Measurements from ENCODE around the gene DPM3. TPM values are rescaled to one million over a fixed set of nuclear protein-coding genes. Genes with fewer than 3 reads are reported as not detected.

Gene DPM3
- total and polyA plus RNA-seq, 2 of the 13 experiments (the other 11 are each of a cell fraction or from before 2014, with no cell fraction given): 23.2 to 53.4 TPM

DNA sequence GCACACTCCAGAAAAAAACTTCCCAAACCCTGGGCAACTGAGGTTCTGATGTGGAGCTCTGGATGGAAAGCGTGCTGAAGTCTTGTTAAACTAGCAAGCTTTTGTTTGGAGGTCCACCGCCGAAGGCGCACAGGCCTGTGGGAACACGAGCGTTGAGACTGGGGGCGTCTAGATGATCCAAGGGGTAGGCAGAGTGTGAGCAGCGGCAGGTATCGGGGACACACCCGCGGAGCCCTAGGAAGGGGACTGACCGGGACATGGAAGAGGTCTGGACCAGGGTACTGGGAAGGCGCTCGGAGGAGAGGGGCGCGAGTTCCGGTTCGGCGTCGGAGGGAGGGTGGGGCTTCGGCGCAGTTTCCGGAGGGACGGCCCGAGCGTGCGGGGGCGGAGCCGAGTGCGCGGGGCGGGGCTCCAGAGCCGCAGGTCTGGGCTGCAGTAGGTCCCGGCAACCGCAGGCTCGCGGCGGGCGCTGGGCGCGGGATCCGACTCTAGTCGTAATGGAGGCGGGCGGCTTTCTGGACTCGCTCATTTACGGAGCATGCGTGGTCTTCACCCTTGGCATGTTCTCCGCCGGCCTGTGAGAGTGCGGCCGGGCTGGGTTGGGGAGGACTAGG is 4.8 kb downstream of the DPM3 start, which contains the start of gene SLC50A1 (continued):
- TF ChIP-seq, protein P1, sequence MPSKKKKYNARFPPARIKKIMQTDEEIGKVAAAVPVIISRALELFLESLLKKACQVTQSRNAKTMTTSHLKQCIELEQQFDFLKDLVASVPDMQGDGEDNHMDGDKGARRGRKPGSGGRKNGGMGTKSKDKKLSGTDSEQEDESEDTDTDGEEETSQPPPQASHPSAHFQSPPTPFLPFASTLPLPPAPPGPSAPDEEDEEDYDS (CRISPR knock-in tag; IDR thresholded peaks at IDR 0.05): no peak
- TF ChIP-seq KAT7 (CRISPR knock-in tag; IDR thresholded peaks at IDR 0.05; ENCODE audit: borderline replicate concordance) (peak; percentile 58; the same call in 1 of the 2 replicates), FOXK2 (IDR thresholded peaks at IDR 0.05) (no peak), ZNF33B (CRISPR knock-in tag; IDR thresholded peaks at IDR 0.05) (no peak), ZNF572 (CRISPR knock-in tag; IDR thresholded peaks at IDR 0.05) (peak; percentile 78; the same call in 1 of the 2 replicates), SNAI1 (CRISPR knock-in tag; IDR thresholded peaks at IDR 0.05; ENCODE audit: borderline replicate concordance) (no peak), ZC3H4 (CRISPR knock-in tag; IDR thresholded peaks at IDR 0.05; ENCODE audit: borderline replicate concordance) (no peak), ZNF224 (CRISPR knock-in tag; IDR thresholded peaks at IDR 0.05) (0 out of 2 replicates have a peak, but pooled peaks have one; percentile 90), PPARG (CRISPR knock-in tag; conservative IDR thresholded peaks at IDR 0.05) (0 out of 2 replicates have a peak, but pooled peaks have one; percentile 24), ZNF556 (CRISPR knock-in tag; IDR thresholded peaks at IDR 0.05; ENCODE audit: borderline replicate concordance) (peak; percentile 76), RAD21 (CRISPR knock-in tag; IDR thresholded peaks at IDR 0.05) (peak; percentile 48; the same call in 1 of the 2 replicates), TBX2 (CRISPR knock-in tag; IDR thresholded peaks at IDR 0.05; ENCODE audit: borderline replicate concordance) (peak; percentile 60), EHMT2 (IDR thresholded peaks at IDR 0.05; ENCODE audit: borderline replicate concordance, low read depth, low read length) (no peak), ZZZ3 (CRISPR knock-in tag; IDR thresholded peaks at IDR 0.05; ENCODE audit: borderline replicate concordance) (no peak)
- TF ChIP-seq, protein P2, sequence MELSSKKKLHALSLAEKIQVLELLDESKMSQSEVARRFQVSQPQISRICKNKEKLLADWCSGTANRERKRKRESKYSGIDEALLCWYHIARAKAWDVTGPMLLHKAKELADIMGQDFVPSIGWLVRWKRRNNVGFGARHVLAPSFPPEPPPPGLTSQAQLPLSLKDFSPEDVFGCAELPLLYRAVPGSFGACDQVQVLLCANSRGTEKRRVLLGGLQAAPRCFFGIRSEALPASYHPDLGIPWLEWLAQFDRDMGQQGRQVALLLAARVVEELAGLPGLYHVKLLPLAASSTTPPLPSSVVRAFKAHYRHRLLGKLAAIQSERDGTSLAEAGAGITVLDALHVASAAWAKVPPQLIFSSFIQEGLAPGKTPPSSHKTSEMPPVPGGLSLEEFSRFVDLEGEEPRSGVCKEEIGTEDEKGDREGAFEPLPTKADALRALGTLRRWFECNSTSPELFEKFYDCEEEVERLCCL (CRISPR knock-in tag; IDR thresholded peaks at IDR 0.05; ENCODE audit: borderline replicate concordance): no peak
- TF ChIP-seq, protein P3, sequence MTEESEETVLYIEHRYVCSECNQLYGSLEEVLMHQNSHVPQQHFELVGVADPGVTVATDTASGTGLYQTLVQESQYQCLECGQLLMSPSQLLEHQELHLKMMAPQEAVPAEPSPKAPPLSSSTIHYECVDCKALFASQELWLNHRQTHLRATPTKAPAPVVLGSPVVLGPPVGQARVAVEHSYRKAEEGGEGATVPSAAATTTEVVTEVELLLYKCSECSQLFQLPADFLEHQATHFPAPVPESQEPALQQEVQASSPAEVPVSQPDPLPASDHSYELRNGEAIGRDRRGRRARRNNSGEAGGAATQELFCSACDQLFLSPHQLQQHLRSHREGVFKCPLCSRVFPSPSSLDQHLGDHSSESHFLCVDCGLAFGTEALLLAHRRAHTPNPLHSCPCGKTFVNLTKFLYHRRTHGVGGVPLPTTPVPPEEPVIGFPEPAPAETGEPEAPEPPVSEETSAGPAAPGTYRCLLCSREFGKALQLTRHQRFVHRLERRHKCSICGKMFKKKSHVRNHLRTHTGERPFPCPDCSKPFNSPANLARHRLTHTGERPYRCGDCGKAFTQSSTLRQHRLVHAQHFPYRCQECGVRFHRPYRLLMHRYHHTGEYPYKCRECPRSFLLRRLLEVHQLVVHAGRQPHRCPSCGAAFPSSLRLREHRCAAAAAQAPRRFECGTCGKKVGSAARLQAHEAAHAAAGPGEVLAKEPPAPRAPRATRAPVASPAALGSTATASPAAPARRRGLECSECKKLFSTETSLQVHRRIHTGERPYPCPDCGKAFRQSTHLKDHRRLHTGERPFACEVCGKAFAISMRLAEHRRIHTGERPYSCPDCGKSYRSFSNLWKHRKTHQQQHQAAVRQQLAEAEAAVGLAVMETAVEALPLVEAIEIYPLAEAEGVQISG (CRISPR knock-in tag; IDR thresholded peaks at IDR 0.05): peak; percentile 79
- TF ChIP-seq, protein P4, sequence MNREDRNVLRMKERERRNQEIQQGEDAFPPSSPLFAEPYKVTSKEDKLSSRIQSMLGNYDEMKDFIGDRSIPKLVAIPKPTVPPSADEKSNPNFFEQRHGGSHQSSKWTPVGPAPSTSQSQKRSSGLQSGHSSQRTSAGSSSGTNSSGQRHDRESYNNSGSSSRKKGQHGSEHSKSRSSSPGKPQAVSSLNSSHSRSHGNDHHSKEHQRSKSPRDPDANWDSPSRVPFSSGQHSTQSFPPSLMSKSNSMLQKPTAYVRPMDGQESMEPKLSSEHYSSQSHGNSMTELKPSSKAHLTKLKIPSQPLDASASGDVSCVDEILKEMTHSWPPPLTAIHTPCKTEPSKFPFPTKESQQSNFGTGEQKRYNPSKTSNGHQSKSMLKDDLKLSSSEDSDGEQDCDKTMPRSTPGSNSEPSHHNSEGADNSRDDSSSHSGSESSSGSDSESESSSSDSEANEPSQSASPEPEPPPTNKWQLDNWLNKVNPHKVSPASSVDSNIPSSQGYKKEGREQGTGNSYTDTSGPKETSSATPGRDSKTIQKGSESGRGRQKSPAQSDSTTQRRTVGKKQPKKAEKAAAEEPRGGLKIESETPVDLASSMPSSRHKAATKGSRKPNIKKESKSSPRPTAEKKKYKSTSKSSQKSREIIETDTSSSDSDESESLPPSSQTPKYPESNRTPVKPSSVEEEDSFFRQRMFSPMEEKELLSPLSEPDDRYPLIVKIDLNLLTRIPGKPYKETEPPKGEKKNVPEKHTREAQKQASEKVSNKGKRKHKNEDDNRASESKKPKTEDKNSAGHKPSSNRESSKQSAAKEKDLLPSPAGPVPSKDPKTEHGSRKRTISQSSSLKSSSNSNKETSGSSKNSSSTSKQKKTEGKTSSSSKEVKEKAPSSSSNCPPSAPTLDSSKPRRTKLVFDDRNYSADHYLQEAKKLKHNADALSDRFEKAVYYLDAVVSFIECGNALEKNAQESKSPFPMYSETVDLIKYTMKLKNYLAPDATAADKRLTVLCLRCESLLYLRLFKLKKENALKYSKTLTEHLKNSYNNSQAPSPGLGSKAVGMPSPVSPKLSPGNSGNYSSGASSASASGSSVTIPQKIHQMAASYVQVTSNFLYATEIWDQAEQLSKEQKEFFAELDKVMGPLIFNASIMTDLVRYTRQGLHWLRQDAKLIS (CRISPR knock-in tag; IDR thresholded peaks at IDR 0.05): no peak; the same call in 1 of the 2 replicates
- TF ChIP-seq, protein P5, sequence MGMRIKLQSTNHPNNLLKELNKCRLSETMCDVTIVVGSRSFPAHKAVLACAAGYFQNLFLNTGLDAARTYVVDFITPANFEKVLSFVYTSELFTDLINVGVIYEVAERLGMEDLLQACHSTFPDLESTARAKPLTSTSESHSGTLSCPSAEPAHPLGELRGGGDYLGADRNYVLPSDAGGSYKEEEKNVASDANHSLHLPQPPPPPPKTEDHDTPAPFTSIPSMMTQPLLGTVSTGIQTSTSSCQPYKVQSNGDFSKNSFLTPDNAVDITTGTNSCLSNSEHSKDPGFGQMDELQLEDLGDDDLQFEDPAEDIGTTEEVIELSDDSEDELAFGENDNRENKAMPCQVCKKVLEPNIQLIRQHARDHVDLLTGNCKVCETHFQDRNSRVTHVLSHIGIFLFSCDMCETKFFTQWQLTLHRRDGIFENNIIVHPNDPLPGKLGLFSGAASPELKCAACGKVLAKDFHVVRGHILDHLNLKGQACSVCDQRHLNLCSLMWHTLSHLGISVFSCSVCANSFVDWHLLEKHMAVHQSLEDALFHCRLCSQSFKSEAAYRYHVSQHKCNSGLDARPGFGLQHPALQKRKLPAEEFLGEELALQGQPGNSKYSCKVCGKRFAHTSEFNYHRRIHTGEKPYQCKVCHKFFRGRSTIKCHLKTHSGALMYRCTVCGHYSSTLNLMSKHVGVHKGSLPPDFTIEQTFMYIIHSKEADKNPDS (CRISPR knock-in tag; IDR thresholded peaks at IDR 0.05): no peak; the same call in 1 of the 2 replicates
